Measurements from ENCODE around the gene PPP1R10.

DNA sequence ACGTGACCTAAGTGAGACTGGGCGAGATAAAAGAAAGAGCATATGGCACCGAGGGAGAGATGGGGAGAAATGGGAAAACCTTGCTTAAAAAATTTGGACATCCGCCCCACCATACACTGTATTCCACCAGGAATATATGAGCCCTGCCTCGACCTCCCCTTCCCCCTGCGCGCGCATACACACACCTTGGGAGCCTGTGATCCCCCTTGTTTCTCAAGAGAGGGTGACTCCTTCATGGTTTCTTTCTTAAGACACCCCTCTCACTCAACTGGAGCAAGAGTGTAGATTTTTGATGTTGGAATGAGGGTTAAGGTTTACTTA is 45.3 kb downstream of the PPP1R10 start:
- TF ChIP-seq POLR2AphosphoS5 (IDR thresholded peaks at IDR 0.05; ENCODE audit: low read depth, low read length): no peak
- TF ChIP-seq, protein P1, sequence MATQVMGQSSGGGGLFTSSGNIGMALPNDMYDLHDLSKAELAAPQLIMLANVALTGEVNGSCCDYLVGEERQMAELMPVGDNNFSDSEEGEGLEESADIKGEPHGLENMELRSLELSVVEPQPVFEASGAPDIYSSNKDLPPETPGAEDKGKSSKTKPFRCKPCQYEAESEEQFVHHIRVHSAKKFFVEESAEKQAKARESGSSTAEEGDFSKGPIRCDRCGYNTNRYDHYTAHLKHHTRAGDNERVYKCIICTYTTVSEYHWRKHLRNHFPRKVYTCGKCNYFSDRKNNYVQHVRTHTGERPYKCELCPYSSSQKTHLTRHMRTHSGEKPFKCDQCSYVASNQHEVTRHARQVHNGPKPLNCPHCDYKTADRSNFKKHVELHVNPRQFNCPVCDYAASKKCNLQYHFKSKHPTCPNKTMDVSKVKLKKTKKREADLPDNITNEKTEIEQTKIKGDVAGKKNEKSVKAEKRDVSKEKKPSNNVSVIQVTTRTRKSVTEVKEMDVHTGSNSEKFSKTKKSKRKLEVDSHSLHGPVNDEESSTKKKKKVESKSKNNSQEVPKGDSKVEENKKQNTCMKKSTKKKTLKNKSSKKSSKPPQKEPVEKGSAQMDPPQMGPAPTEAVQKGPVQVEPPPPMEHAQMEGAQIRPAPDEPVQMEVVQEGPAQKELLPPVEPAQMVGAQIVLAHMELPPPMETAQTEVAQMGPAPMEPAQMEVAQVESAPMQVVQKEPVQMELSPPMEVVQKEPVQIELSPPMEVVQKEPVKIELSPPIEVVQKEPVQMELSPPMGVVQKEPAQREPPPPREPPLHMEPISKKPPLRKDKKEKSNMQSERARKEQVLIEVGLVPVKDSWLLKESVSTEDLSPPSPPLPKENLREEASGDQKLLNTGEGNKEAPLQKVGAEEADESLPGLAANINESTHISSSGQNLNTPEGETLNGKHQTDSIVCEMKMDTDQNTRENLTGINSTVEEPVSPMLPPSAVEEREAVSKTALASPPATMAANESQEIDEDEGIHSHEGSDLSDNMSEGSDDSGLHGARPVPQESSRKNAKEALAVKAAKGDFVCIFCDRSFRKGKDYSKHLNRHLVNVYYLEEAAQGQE (IDR thresholded peaks at IDR 0.05; ENCODE audit: insufficient read depth in 1 of 2, low read depth in 2 of 2, low read length in 1 of 2): no peak
- TF ChIP-seq, protein P2, sequence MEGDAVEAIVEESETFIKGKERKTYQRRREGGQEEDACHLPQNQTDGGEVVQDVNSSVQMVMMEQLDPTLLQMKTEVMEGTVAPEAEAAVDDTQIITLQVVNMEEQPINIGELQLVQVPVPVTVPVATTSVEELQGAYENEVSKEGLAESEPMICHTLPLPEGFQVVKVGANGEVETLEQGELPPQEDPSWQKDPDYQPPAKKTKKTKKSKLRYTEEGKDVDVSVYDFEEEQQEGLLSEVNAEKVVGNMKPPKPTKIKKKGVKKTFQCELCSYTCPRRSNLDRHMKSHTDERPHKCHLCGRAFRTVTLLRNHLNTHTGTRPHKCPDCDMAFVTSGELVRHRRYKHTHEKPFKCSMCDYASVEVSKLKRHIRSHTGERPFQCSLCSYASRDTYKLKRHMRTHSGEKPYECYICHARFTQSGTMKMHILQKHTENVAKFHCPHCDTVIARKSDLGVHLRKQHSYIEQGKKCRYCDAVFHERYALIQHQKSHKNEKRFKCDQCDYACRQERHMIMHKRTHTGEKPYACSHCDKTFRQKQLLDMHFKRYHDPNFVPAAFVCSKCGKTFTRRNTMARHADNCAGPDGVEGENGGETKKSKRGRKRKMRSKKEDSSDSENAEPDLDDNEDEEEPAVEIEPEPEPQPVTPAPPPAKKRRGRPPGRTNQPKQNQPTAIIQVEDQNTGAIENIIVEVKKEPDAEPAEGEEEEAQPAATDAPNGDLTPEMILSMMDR (IDR thresholded peaks at IDR 0.05): no peak
- no peak for TF ChIP-seq TCF7L2 (IDR thresholded peaks at IDR 0.05; ENCODE audit: low read depth, low read length)

All from Panc1 (cell line).